GM21723 (cell line): ENCODE data around the gene EXOC2.
"Not testable (repeated sequence)": the region's sequence is repeated elsewhere in the genome, so short reads cannot be mapped to it uniquely, and the experiment has no call there.

ENCODE experiments used
- ATAC-seq: cut with Tn5 transposase; IDR thresholded peaks from one replicate; pipeline ENCODE4 v1.9.1; 2021; ENCODE audit warnings: mild to moderate bottlenecking, moderate library complexity; ENCODE audit not compliant: unreplicated experiment

EXOC2 gene

DNA sequence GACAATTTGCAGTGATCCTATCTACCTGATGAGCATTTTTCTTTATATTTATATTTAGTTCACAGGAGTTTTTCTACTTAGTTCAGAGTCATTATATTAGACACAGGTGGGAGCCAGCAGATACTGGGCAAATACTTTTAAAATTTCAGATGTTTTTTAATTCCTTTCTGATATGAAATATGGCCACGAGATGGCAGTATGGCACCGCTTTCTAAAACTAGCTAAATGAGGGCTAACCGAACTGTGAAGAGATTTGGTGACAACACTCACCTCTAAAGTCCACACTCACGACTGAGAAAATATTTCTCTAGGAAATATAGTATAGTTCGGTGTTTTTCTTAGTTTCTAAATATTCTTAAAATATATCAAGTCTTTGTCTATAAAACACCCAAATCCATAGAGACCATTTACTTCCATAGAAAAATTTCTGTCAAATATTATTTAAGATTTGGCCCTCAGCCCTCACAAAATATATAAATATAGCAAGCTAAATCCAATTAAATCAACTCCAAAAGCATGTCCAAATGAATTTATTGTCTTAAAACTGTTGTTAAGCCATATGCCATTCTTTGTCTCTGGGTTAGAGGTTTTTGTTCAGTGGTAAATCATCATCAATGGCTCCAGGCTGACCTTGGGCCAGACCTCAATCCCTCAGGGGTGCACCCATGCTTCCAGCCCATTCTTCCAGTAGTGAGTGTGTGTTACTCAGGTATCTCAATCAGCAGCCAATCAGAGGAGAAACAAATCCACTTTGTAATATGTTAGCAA lies 99.6 kb downstream of the EXOC2 start:
- ATAC-seq = no peak

DNA sequence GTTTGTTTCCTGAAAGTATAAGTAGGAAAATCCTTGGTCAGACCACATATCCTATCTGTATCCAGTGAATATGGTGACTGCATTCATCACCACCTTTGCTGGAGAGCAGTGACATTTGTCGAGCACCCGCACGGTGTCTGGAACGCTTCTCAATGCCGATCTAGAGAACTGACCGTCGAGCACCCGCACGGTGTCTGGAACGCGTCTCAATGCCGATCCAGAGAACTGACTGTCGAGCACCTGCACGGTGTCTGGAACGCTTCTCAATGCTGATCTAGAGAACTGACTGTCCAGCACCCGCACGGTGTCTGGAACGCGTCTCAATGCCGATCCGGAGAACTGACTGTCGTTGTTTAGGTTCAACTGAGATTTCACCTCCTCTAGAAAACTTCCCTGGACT lies 103.8 kb downstream of the EXOC2 start:
- no peak for ATAC-seq

DNA sequence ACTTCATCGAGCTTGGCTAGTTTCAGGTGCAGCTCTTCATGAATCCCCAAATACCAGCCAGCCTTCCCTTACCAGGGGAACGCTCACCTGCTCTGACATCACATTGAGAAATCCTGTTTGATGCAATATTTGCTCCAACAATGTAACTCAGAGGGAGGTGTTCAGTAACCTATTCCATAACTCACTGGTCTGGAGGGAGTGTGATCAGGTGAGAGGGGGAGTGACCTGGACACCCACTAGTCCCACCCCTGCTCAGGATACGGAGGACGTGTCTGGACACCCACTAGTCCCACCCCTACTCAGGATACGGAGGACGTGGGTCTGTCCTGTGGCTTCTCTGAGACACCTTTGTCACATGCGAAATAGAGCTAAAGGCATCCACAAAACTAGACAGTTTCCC lies 106.4 kb downstream of the EXOC2 start:
- ATAC-seq = no peak

DNA sequence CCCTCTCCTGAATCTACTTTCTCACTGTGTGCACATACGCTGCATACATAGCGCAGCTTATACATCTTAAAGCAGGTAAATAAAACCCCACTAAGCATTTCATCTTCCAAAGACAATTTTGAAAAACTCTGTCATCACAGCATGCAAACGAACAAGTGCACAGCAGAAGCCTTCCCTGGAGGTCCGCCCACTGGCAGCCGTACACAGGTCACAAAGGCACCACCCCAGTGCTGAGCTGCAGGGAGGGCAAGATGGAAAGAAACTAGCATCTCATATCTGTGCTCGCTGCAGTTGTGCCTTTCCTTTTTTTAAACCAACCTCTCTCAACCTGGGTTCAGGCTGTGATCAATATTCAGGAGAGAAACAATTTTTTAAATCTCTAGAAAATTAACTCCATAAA lies 109.3 kb downstream of the EXOC2 start:
- ATAC-seq = no peak

DNA sequence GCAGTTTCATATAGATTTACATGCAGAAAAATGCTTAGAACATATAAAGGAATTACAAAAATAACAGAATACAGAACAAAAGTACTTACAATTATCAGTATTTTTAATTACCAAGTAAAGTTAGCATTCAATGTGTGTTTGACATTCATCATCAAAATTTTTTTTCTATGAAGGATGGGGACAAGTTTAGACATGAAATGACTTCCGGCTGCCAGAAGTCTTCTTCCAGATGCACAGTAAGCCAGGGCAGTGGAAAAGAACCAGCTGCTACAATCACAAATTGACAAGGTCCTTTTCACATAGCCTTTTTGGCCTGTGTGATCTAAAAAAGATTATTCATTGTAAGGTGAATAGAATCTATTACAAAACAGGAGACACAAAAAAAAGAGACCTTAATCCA lies 109.8 kb downstream of the EXOC2 start:
- ATAC-seq = no peak

DNA sequence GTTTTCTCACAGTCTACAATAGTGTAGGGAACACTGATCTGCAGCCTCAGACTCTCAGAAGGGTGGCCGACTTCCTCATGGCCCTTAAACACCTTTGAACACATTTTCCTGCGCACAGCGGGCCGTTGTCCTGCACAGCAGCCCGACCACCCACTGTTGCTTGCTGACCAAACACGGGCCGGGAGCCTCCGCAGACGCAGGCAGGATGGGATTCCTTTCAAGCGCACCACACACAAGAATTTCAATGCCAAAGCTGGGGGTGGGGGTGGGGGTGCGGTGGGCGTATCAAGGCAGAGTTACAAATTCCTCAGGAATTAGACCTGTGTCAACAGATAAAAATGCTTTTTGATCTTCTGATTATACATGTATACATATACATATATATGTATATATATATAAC lies 110.6 kb downstream of the EXOC2 start:
- no peak for ATAC-seq

DNA sequence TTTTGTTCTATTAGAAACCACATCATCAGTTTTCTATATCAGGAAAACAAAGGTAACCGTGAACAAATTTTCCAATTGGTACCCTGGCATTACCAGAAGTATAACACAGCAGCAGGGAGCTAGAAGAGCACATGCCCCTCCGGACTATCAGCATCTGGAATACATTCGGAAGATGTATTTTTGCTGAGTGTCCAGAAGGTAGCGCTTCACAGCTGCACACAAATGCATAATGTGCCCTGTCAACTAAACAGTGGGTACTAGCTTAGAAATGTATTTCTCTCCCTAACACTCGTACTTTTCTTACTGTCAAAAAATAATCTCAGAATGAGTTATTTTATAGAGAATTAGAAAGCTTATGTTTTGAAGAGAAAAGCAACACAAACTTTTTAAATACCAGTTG lies 113.6 kb downstream of the EXOC2 start:
- no peak for ATAC-seq

DNA sequence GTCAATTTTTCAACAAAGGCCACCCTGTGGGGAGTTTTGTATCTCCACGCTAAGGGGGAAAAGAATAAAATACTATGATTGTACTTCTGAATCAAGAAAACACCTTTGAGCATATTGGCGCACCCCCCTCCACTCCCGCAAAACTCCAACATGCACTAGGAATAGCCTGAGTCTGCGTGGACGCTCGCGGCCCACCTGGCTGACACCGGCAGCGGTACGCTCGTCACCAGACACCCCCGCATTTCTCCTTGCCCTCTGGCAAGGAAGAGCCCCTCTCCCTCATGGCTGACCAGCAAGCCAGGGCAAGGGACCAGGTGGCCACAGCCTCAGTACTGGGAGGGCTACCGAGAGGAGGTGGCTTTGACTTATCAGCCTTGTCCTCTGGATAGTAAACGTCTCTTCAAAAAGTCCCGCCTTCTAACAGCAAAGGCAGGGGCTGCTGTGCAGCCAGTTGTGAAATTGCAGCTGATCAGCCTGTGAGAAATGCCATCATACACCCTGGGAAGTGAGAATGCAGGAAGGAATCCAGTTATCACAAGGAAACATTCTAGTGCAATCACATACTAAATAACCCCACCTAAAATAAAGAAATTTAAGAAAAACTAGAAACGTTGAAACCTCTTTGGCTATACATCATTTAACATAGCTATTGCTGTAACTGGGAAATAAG lies 120.2 kb downstream of the EXOC2 start:
- no peak for ATAC-seq

DNA sequence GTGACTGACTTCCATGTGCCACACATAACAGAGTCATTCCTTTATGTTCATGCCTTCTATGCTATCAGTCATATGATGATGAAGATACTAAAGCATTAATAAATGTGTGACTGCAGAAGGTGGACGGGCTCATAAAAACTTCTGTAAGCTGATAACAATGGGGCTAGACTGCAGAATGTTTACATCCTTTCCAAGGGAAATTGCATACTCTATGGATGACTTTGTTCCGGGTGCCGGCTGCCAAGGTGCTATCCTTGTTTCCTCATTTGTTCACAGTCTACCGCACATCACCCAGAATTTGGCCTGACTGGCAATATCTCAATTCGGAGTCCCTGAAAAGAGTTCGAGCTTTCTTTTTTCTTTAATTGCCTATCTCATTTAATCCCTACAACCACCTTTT lies 121.0 kb downstream of the EXOC2 start:
- ATAC-seq = no peak

DNA sequence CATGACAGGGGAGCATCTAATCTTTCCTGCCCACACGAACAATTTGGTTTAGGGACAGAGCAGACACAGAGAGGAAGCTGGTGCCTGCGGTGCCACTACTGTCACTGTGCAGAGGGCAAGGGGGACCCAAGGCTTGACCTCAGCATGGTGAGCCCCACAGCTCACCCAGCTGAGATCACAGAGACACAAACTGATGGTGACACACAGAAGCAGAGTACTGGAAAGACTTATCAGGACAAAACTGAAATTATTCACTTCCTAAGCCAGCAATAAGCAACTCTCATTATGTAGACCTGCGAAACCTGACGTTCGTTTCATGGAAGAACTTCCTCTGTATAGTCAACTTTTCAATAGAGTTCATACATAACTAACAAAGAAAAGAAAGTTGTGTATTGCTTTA lies 122.1 kb downstream of the EXOC2 start:
- no peak for ATAC-seq

DNA sequence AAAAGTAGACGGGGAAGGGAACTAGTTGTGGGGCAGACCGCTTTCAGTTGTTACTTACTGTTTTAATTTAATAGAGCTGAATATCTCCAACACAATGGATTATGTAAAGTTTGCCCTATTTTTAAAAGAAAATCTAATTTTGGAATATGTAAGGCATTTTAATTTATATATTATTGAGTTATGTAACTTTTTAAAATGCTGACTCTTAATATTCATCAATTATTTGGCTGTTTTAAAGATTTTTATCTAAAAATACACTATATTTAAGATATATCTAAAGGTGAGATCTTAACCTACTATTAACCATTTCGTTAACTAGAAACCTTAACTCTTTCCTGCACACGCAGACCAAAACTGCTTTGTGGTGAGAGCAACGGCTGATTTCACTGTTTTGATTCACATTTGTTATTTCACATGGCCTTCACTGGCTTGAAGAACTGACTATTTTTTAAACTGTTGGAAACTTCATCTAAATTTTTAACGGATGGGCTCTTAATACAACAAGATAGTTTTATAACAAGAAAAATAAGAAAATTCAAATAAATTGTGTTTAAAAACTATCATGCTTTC lies 123.9 kb downstream of the EXOC2 start:
- ATAC-seq = no peak

DNA sequence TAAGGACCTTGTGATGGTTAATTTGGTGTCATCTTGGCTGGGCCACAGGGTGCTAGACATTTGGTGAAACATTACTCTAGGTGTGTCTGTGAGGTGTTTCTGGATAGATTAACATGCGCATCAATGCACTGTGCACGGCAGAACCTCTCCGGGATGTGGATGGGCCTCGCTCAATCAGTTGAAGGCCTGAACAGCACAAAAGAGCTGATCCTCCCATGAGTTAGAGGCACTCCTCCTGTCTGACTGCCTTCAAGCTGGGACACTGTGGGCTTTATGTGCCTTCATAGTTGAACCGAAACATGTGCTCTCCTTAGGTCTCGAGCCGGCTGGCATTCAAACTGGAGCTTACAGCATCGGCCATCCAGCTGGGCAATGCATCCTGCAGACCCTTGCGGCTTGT lies 124.9 kb downstream of the EXOC2 start:
- ATAC-seq = no peak

DNA sequence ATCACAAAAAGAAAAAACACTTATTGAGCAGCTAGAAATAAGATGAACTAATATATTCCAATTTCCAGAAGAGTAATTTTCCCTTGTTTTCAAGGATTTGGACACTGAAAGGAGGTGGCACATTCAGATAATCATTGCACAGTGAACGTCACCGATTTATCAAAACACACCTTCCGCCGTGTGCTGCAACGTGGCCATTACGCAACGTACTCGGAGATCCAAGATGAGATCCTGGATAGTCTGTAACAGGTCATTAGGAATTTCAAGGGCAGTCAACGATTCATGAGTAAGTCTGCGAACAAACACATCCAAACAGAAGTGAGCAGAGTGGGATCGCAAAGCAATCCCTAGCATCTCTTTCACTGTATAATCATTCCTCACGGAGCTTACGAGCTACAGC lies 129.1 kb downstream of the EXOC2 start:
- no peak for ATAC-seq

DNA sequence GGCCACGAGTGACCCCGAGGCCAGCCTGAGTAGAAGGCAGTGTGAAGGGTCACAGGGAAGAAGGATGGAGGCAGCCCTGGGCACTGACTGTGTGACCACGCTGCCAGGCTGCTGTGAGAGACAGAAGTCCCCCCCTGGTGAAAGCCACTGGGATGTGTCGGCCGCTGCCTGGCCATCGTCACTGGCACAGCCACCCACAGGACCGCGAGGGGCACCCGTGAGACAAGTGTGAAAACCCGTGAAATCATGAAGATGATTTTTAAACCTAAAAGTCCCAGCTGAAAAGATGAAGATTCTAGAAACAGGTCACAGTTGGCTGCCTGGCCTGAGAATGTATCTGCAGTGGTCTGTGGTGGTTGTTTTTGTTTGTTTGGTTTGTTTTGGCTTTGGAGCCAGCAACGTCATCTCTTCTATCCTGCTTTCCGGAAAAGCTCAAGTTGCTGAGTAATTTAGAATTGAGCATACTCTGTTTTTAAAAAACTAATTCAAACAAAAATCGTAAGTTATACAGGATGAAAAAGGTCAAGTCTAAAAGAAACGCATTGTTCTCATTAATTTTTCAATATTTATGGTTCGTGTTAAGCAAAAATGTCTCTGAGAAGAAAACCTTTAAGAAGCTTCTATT lies 130.8 kb downstream of the EXOC2 start:
- ATAC-seq = no peak

DNA sequence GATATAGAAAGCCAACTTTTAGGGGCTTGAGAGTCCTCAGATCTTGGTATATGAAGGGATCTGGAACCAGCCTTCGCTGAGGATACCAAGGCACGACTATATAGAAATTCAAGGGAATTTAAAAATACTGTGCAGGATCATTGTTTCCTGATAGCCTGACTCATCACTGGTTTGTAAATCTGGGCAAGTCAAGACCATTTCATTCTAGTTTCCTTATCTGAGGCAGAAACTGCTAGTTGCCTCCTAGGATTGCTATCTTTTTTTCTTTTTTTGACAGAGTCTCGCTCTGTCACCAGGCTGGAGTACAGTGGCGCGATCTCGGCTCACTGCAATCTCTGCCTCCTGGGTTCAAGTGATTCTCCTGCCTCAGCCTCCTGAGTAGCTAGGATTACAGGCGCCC lies 131.6 kb downstream of the EXOC2 start:
- not testable (repeated sequence) for ATAC-seq

DNA sequence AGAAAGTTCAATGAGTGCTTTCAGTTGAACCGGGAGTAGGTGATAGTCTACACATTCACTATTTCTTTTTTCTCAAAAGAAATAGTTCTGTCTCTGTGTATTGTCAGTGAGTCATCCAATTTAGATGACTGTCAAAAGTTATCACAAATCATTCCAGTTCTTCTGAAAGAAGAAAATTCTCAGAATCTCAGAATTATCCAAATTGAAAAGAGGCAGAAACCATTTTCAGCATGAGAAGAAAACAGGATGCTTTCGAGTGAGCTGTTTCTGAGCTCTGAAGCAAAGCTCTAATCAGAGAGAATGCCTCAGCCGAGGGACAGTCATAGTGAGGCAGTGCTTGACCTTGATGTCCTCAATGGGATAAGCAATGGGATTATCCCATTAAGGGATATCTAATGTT lies 134.0 kb downstream of the EXOC2 start:
- ATAC-seq = no peak

DNA sequence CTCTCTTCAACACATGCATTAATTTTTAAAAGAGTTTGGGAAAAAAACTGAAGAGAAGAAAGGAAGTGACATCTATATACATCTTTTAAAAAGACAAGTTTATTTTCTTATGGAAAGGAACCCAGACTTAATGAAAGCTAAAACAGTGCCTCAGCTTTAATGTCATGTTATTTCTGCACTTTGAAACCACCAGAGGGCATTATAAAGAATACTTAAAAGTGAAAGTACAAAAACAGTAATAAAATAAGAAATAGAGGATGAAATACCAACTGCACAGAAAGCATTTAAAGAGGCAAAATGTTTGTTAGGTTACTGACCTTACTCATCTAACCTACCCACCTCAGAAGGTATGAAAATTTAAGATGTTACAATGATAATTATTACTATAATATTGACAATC lies 134.8 kb downstream of the EXOC2 start:
- no peak for ATAC-seq

DNA sequence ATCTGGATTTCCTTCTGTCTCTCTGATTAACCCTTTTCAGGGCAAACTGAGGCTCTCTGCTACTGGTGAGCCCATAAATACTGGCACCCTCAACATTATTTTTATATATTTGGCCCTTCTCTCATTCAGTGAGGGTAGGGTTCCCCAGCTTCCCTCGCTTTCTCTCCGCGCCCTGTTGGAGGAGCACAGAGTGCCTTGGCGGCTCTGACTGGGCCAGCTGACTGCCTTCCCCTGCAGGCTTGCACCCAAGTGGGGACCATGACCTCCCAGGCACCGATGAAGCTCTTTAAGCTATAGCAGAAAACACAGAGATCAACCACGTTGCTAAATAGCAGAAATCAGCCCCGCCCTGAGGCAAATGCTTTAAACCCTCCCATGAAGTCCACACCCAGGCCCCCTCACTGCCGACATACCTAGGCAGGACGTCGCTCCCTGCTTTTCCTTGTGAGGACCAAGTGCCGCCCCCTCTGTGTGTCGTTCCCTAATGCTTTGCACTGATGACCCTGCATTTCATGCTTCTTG lies 141.0 kb downstream of the EXOC2 start:
- no peak for ATAC-seq

DNA sequence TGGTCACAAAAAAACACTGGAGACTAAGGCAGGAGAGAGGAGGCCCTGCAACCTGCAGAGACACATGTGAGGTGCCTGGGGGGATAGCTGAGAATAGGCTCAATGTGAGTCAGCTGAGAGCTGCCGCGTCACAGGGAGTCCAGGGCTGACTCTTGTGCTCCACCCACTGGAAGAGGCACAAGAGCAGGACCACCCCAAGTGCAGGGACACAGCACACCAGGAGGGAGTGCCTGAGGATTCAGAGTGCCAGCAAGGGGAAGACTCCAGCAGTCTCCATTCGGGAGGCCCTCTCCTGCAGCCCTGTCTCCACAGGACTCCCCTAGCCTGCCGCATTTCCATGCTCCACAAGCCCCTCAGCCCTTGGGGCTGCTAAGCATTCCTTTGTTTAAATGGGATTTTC lies 141.5 kb downstream of the EXOC2 start:
- ATAC-seq = no peak

DNA sequence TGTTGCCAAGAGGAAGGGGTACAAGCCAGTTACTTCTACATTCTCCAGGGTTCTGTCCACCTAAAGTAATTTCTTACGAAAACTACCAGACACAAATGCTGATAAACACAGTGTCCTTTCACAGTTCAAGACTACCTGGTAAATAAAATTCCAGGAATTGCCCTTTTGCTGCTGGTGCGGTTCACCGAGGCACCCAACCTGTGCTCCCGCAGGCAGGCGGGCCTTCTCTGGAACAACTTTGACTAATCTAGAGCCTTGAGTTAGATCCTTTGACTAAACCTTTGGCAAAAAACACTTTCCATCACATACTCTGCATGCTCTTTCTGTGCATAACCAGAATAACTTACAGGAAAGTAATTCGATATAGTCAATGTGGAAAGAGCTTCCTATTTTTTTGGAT lies 143.0 kb downstream of the EXOC2 start:
- ATAC-seq = no peak

DNA sequence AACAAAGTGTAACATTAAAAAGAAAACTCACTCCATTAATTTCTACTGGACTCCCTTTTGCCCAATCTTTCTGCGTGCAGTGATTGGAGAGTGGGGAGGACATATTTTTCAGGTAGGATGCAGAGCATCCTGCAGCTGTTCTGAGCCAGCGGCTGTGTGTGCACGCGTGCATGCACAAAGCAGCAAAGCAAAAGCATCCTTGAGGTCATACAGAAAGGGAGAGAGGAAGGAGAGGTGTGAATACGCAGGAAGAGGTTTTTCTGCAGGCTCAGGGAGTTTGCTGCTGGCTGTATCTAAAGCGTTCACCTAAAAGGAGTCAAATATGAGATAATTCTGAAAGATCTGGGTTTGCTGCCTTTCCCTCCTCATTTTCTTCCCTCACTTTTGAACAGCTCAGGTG lies 144.4 kb downstream of the EXOC2 start:
- ATAC-seq = no peak

DNA sequence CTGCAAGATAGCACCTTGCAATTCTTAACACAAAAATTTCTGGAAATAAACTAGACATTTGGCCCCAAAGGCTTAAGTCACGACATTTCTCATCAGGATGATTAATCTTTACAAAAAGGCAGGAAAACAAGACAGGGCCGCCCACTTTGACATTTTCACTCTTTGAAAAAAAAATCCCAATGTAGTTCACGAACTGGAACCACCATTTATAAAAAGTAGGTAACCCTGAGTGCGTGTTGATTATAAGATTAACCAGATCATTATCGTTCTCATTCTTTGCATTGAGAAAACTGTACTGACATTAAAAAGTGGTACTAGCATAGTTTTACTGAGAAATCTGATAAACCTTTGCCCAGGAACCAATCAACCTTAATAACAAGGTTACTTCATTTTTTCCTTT lies 144.8 kb downstream of the EXOC2 start:
- ATAC-seq = no peak
